KMS-11 (cell line): ENCODE results near the gene KCNQ1OT1.

Experiments
- H2AFZ ChIP-seq: fragments of 200-600 bp; sonication (generic); 2 replicates; pipeline ENCODE4 v1.6.1; 2016; ENCODE audit warnings: antibody characterized with exemption, mixed run types, low read depth
- H3K27ac ChIP-seq: fragments of 200-600 bp; sonication (generic); 2 replicates; pipeline ENCODE4 v1.6.1; 2016; ENCODE audit warnings: mild to moderate bottlenecking, mixed run types
- H3K27me3 ChIP-seq: fragments of 200-600 bp; sonication (generic); 2 replicates; pipeline ENCODE4 v1.6.1; 2017; ENCODE audit warnings: mild to moderate bottlenecking, low read depth, mixed run types, moderate library complexity; ENCODE audit not compliant: insufficient read depth
- H3K36me3 ChIP-seq: fragments of 200-600 bp; sonication (generic); 2 replicates; pipeline ENCODE4 v1.6.1; 2017; ENCODE audit warnings: mild to moderate bottlenecking, mixed run types; ENCODE audit not compliant: insufficient read depth
- H3K4me1 ChIP-seq: fragments of 200-600 bp; sonication (generic); 2 replicates; pipeline ENCODE4 v1.6.1; 2016; ENCODE audit warnings: mild to moderate bottlenecking, low read depth, mixed run types; ENCODE audit not compliant: poor library complexity, severe bottlenecking
- H3K4me2 ChIP-seq: fragments of 200-600 bp; sonication (generic); 2 replicates; pipeline ENCODE4 v1.7.0; 2016; ENCODE audit warnings: mild to moderate bottlenecking, mixed run types
- H3K4me3 ChIP-seq: fragments of 200-600 bp; sonication (generic); IDR thresholded peaks from 2 replicates; pipeline ENCODE4 v1.6.1; 2017; ENCODE audit warnings: low read depth, low read length, mixed read lengths; ENCODE audit not compliant: insufficient read depth
- H3K79me2 ChIP-seq: fragments of 200-600 bp; sonication (generic); 2 replicates; pipeline ENCODE4 v1.6.1; 2016; ENCODE audit warnings: low read depth, mixed run types; ENCODE audit not compliant: insufficient read depth
- H3K9ac ChIP-seq: fragments of 200-600 bp; sonication (generic); 2 replicates; pipeline ENCODE4 v1.6.1; 2016; ENCODE audit warnings: mild to moderate bottlenecking, mixed run types
- H4K20me1 ChIP-seq: fragments of 200-600 bp; sonication (generic); 2 replicates; pipeline ENCODE4 v1.6.1; 2016; ENCODE audit warnings: mild to moderate bottlenecking, mixed run types; ENCODE audit not compliant: insufficient read depth
- TF ChIP-seq, protein P1 (sequence below): fragments of 200-600 bp; sonication (generic); conservative IDR thresholded peaks from 2 replicates; pipeline ENCODE4 v1.6.1; 2017; ENCODE audit warnings: low read depth, mild to moderate bottlenecking, antibody characterized with exemption, low read length, moderate library complexity, mixed read lengths

The KCNQ1OT1 gene

GRCh38 chr11:2651826-2652271 lies 47.9 kb downstream of the KCNQ1OT1 start:
- Histone ChIP-seq H3K9ac (no peak overlapping the region), H4K20me1 (no peaks in the 10 kb centered on the region), H3K4me2 (no peak overlapping the region), H2AFZ (no peak overlapping the region), H3K27me3 (no peaks in the 10 kb centered on the region), H3K4me1 (no peaks in the 10 kb centered on the region), H3K36me3 (no peaks in the 10 kb centered on the region), H3K4me3 (no peak overlapping the region), H3K79me2 (no peaks in the 10 kb centered on the region), H3K27ac (no peak overlapping the region)
- TF ChIP-seq, protein P1, sequence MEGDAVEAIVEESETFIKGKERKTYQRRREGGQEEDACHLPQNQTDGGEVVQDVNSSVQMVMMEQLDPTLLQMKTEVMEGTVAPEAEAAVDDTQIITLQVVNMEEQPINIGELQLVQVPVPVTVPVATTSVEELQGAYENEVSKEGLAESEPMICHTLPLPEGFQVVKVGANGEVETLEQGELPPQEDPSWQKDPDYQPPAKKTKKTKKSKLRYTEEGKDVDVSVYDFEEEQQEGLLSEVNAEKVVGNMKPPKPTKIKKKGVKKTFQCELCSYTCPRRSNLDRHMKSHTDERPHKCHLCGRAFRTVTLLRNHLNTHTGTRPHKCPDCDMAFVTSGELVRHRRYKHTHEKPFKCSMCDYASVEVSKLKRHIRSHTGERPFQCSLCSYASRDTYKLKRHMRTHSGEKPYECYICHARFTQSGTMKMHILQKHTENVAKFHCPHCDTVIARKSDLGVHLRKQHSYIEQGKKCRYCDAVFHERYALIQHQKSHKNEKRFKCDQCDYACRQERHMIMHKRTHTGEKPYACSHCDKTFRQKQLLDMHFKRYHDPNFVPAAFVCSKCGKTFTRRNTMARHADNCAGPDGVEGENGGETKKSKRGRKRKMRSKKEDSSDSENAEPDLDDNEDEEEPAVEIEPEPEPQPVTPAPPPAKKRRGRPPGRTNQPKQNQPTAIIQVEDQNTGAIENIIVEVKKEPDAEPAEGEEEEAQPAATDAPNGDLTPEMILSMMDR, result no peak

GRCh38 chr11:2651054-2651617 lies 48.7 kb downstream of the KCNQ1OT1 start:
- Histone ChIP-seq H3K9ac (no peak overlapping the region), H3K79me2 (no peaks in the 10 kb centered on the region), H3K4me1 (no peaks in the 10 kb centered on the region), H3K4me2 (no peak overlapping the region), H3K27ac (no peak overlapping the region), H3K27me3 (no peaks in the 10 kb centered on the region), H4K20me1 (no peaks in the 10 kb centered on the region), H3K4me3 (no peak overlapping the region), H3K36me3 (no peaks in the 10 kb centered on the region), H2AFZ (no peak overlapping the region)
- TF ChIP-seq, protein P1, result no peak

DNA sequence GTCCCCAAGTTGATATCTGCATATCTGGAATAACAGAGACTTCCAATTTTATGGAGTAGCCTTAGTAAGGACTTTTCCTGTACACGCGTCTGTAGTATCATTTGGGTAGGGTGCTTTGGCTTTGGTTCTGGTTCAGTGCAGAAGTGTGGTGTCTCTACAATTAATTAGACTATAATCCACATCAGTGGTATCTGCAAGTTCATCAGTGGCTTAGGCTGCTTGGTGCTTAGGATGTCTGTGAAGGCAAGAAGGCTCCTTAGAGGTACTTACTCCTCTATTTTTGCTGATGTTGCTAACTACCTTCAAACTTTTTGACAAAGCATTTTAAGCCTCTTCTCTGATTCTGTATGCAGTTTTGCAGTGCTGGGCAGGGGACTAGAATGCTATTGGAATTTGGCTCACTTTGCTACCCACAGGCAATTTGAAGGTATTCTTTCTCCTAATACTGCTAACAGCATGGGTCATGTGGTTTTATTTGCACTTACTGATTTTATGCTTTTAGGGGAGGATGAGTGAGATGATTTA lies 49.4 kb downstream of the KCNQ1OT1 start:
- no peaks in the 10 kb centered on the region for H4K20me1 ChIP-seq
- H3K79me2 ChIP-seq, result no peaks in the 10 kb centered on the region
- TF ChIP-seq, protein P1, result no peak
- no peak overlapping the region for H3K4me3 ChIP-seq
- no peak overlapping the region for H3K9ac ChIP-seq
- H3K36me3 ChIP-seq, result no peaks in the 10 kb centered on the region
- H3K27me3 ChIP-seq, result no peaks in the 10 kb centered on the region
- H3K4me2 ChIP-seq, result no peak overlapping the region
- H2AFZ ChIP-seq, result no peak overlapping the region
- H3K27ac ChIP-seq, result no peak overlapping the region
- H3K4me1 ChIP-seq, result no peaks in the 10 kb centered on the region

DNA sequence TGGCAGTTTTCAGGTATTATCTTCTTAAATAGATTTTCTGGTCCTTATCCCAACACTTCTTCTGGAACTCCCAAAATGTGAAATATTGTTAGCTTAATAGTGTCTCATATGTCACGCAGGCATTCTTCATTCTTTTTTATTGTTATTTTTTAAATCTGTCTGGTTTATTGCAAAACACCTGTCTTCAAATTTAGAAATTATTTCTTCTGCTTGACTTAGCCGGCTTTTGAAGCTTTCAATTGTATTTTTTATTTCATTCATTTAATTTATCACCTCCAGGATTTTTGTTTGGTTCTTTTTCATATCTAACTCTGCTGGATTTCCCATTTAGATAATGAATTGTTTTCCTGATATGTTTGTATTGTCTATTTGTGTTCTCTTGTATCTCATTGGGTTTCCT lies 49.9 kb downstream of the KCNQ1OT1 start:
- no peak overlapping the region for H3K4me3 ChIP-seq
- no peaks in the 10 kb centered on the region for H3K27me3 ChIP-seq
- no peaks in the 10 kb centered on the region for H3K79me2 ChIP-seq
- H4K20me1 ChIP-seq, result no peaks in the 10 kb centered on the region
- H3K36me3 ChIP-seq, result no peaks in the 10 kb centered on the region
- H3K4me2 ChIP-seq, result no peak overlapping the region
- no peak overlapping the region for H2AFZ ChIP-seq
- H3K4me1 ChIP-seq, result no peaks in the 10 kb centered on the region
- H3K9ac ChIP-seq, result no peak overlapping the region
- TF ChIP-seq, protein P1, result no peak
- H3K27ac ChIP-seq, result no peak overlapping the region
